ENCODE measurements around the gene PLEKHG5.

GRCh38 chr1:6495540-6496364, 4.3 kb upstream of the PLEKHG5 start:
- TF ChIP-seq CTCF (IDR thresholded peaks at IDR 0.05) (no peak), POLR2A (IDR thresholded peaks at IDR 0.05) (no peak), POLR2AphosphoS5 (IDR thresholded peaks at IDR 0.05; ENCODE audit: insufficient read depth in 1 of 2, low read depth in 1 of 2) (no peak)

Data from vagina (tissue), 2 donors.